Measurements from ENCODE around the gene ILKAP.

Gene ILKAP

DNA sequence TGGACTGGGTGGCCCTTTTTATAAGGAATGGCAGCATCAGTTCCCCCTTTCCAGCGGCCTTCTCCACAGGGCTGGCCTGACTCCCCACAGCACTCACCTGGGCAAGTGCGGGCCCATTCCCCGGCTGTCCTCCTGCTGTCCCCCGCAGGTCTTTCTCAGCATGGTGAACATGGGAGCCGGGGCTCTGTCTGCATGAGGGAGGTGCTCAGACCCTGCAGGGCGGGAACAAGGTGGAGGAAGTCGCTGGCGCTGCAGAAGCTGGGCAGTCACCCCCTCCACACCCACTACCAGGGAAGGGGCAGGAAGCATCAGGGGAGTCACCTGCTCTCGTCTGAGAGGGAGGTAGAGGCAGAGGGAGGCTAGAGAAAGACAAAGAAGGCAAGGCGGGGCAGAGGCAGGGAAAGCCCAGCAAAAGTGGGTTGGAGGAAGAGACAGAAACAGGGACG lies 24.1 kb upstream of the ILKAP start:
- DNase-seq (ENCODE audit: extremely low read depth, low read depth) = no peak

DNA sequence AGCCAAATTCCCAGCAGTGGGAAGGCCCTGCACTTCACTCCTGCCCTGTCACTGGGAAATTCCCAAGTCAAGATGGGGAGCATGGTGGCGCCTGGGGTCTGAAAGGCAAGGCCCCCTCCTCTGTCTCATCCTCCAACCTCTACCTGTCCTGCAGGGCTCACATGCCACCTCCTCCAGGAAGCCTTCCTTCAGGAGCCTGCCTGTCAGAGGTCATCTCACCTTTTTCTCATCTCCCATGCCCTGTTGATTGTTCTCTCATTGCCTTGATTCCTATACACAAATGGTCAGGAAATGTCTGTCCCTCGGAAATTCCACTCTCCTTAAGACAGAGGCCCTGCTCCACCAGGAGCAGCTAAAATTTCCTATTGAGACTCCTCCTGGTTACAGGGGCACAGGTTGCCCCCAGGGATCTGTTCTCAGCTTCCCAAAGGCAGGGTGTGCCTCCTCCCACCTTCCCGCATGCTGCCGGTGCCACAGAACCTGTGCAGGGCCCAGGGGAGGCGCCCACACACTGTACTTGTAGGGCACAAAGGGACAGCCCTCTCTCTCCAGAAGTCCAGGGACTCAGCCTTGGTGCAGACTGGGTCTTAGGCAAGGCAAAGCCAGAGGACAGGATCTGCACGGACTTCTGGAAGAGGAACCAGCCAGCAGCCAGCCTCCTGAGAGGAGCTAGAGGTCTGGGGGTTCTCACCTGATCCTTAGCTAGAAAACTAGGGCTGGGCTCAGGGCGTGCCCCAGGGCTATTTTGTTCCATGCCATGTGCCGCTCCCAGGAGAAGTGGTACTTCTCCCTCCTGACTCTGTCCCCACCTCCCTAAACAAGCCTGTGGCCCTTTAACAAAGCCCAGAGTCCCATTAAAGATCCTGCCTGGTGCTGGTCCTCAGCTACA lies 23.4 kb upstream of the ILKAP start:
- DNase-seq (ENCODE audit: extremely low read depth, low read depth) = no peak
- TF ChIP-seq, protein P1, sequence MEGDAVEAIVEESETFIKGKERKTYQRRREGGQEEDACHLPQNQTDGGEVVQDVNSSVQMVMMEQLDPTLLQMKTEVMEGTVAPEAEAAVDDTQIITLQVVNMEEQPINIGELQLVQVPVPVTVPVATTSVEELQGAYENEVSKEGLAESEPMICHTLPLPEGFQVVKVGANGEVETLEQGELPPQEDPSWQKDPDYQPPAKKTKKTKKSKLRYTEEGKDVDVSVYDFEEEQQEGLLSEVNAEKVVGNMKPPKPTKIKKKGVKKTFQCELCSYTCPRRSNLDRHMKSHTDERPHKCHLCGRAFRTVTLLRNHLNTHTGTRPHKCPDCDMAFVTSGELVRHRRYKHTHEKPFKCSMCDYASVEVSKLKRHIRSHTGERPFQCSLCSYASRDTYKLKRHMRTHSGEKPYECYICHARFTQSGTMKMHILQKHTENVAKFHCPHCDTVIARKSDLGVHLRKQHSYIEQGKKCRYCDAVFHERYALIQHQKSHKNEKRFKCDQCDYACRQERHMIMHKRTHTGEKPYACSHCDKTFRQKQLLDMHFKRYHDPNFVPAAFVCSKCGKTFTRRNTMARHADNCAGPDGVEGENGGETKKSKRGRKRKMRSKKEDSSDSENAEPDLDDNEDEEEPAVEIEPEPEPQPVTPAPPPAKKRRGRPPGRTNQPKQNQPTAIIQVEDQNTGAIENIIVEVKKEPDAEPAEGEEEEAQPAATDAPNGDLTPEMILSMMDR (IDR thresholded peaks at IDR 0.05; ENCODE audit: low read depth, low read length) = no peak

More for the DNA sequence above, 24.1 kb upstream of the ILKAP start:
- TF ChIP-seq, protein P1 (IDR thresholded peaks at IDR 0.05; ENCODE audit: low read depth, low read length) = no peak

DNA sequence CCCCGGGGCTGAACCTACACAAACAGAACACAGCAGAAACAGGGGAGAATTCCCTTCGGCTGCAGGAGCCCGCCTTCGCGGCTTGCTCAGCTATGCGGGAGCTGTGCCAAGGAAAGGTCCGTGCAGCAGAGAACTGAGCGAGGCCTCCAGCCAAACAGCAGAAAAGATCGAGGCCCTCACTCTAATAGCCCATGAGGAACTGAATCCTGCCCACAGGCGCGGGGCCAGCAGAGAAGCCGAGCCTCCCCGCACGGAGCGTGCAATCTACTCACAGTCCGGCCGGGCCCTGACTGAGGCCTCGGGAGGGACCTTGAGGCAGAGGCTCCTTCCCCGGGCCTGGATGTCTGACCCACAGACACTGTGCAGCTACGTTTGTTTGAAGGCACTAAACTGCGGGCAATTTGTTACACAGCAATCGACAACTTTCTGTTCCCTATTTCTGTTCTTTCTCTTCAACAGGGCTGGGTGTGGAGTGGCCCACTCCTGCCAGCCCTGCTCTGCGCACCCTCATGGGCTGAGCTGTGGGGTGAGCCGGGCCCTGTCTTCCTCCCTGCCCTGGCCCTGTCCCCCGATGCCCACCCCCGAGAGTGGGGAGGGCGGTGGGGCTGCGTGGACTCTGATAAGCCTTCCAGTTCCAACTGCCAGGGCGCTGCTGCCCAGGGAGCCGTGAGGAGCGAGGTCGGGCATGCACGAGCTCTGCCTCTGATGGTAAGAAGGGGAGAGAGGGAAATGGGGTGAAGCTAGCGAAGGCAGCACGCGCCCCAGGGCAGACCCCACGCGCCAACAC lies 22.6 kb upstream of the ILKAP start:
- TF ChIP-seq, protein P1 (IDR thresholded peaks at IDR 0.05; ENCODE audit: low read depth, low read length) = no peak
- DNase-seq (ENCODE audit: extremely low read depth, low read depth) = no peak

DNA sequence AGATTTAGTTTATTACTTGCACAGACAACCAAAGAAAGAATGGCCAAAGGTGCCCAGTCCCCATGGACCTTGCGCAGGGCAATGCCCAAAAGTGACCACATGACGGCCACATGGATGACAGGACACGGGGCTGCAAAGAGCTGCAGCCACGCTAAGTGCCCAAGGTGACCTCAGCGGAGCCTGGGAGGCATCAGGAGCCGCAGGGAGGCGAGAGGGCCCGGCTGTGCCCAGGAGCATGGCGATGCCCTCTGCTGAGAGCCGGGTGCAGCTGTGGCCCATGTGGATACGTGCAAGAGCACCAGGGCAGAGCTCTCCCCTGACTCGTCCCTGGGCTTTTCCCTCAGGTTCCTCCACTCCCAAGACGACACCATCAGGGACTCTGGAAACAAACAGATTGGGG lies 21.6 kb upstream of the ILKAP start:
- TF ChIP-seq, protein P1 (IDR thresholded peaks at IDR 0.05; ENCODE audit: low read depth, low read length) = no peak
- DNase-seq (ENCODE audit: extremely low read depth, low read depth) = no peak

DNA sequence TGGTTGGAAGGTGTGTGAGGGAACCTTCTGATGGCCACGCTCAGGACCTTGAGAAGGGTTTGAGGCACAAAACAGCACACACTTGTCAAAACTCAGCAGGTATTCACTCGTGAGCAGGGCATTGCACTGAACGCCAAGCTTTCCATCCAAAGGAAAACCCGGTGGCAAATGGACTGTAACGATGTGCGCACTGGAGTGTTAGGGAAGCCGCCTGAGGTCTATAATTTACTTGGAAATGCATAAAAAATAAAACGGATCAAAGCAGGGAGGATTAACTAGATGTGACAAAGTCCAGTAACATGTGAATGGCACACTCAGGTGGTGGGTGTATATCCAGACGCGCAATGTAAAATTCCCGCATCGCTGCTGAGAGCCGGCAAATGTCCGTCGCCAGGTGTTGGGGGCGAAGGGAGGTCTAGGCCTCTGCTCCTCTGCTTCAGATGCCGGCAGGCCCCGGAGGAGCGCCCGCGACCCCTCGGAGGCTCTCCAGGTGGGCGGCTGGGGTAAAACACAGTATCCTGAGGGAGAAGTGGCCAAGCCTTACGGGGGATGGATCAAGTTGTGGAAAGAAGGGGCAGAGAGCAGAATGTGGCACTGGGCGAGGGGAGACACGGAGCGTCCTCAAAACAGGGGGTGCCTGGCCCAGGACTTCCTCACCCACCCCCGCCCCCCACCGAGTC lies 21.0 kb upstream of the ILKAP start:
- DNase-seq (ENCODE audit: extremely low read depth, low read depth) = no peak
- TF ChIP-seq, protein P1 (IDR thresholded peaks at IDR 0.05; ENCODE audit: low read depth, low read length) = no peak

DNA sequence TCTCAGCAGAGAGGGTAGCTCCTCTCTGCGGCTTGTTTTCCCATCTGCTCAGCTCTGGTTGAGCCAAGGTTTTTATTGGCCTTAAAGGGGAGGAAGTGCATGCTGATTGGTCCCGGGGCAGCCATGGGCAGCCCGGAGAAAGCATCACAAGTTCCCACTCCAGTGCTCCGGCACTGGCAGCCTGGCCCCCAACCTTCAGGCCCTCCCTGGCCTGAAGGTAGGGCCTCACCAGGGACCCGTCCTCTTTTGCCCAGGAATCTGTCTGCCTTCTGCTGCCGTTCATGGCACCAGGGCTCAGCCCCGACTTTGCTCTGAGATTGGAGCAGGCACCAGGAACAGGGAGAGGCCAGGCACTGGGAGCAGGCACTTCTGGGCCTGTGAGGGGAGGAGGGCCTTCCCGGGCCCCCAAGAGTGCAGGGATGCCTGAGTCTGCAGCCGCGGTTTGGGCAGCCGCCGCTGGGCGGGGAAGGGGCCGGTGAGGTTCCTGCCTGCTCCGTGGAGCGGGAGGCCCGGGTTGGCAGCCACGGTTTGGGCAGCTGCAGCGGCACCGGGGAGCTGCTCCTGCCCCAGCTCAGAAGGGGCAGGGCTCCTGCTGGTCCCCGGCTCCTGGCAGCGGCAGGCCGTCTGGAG lies 17.5 kb upstream of the ILKAP start:
- TF ChIP-seq, protein P1 (IDR thresholded peaks at IDR 0.05; ENCODE audit: low read depth, low read length) = no peak
- DNase-seq (ENCODE audit: extremely low read depth, low read depth) = no peak
